ENCODE results near the gene IPO5.

IPO5 gene

GRCh38 chr13:98055623-98056022, 102.1 kb downstream of the IPO5 start:
- DNase-seq, result no peak

GRCh38 chr13:98056839-98057410, 103.5 kb downstream of the IPO5 start:
- no peak for DNase-seq

GRCh38 chr13:98059276-98059675, 105.8 kb downstream of the IPO5 start:
- DNase-seq, result no peak

GRCh38 chr13:98060282-98060681, 106.8 kb downstream of the IPO5 start:
- DNase-seq, result no peak

- no peak for DNase-seq
Observed at GRCh38 chr13:98065468-98065867, 112.0 kb downstream of the IPO5 start.

GRCh38 chr13:98066636-98067035, 113.2 kb downstream of the IPO5 start:
- no peak for DNase-seq

- DNase-seq, result no peak
Observed at GRCh38 chr13:98068521-98068920, 115.0 kb downstream of the IPO5 start.

- no peak for DNase-seq
Observed at GRCh38 chr13:98069985-98070384, 116.5 kb downstream of the IPO5 start.

- DNase-seq, result no peak
Observed at GRCh38 chr13:98071316-98071715, 117.8 kb downstream of the IPO5 start.

- DNase-seq, result no peak
Observed at GRCh38 chr13:98072476-98072875, 119.0 kb downstream of the IPO5 start.
